Right lung (tissue), 5 donors: ENCODE measurements around the gene LAPTM5. TPM values are rescaled to one million over a fixed set of nuclear protein-coding genes. Genes with fewer than 3 reads are reported as not detected.
"Not testable (repeated sequence)": the region's sequence is repeated elsewhere in the genome, so short reads cannot be mapped to it uniquely, and the experiment has no call there.

Experiments
- DNase-seq, 2 donors: peaks; one replicate each; pipeline ENCODE4 v3.0.0-alpha.2; 2013
- polyA plus RNA-seq, 5 donors: library from polyadenylated mRNA; unstranded; fragments of 120-200 nt; gene quantifications; one replicate each; pipeline versions ENCODE4 v1.2.1 to v1.2.3, GENCODE V29; 2013; ENCODE audit warnings: inconsistent platforms in 1 of 5, low replicate concordance in 1 of 5; ENCODE audit not compliant: insufficient read length in 5 of 5, insufficient read depth in 1 of 5

LAPTM5 gene
- polyA plus RNA-seq, 5 donors: 24.7 to 29.7 (median 25.4) TPM

GRCh38 chr1:30774550-30775432 is 17.2 kb upstream of the LAPTM5 start:
- no peak for DNase-seq

- no peak for DNase-seq
Measured at GRCh38 chr1:30773722-30774358, 16.3 kb upstream of the LAPTM5 start.

GRCh38 chr1:30771005-30771404 is 13.4 kb upstream of the LAPTM5 start:
- no peak for DNase-seq

- DNase-seq: no peak
Measured at GRCh38 chr1:30770150-30770549, 12.6 kb upstream of the LAPTM5 start.

- no peak for DNase-seq
Measured at GRCh38 chr1:30768830-30769718, 11.5 kb upstream of the LAPTM5 start.

GRCh38 chr1:30768159-30768829 is 10.7 kb upstream of the LAPTM5 start:
- no peak for DNase-seq

GRCh38 chr1:30766948-30767347 is 9.4 kb upstream of the LAPTM5 start:
- DNase-seq: not testable (repeated sequence)

- no peak for DNase-seq
Measured at GRCh38 chr1:30765556-30766434, 8.2 kb upstream of the LAPTM5 start.

GRCh38 chr1:30764939-30765555 is 7.5 kb upstream of the LAPTM5 start:
- no peak for DNase-seq

- DNase-seq: no peak
Measured at GRCh38 chr1:30764396-30764795, 6.8 kb upstream of the LAPTM5 start.

GRCh38 chr1:30763651-30764248 is 6.2 kb upstream of the LAPTM5 start:
- no peak for DNase-seq

GRCh38 chr1:30762930-30763650 is 5.5 kb upstream of the LAPTM5 start:
- no peak for DNase-seq

GRCh38 chr1:30762152-30762929 is 4.8 kb upstream of the LAPTM5 start:
- DNase-seq: no peak

- no peak for DNase-seq
Measured at GRCh38 chr1:30761381-30762151, 4.0 kb upstream of the LAPTM5 start.

GRCh38 chr1:30760596-30761324 is 3.2 kb upstream of the LAPTM5 start:
- no peak for DNase-seq

- no peak for DNase-seq
Measured at GRCh38 chr1:30759718-30760281, 2.2 kb upstream of the LAPTM5 start.
